T-helper 2 cell (primary cell): ENCODE data around the gene STAM.

Experiments used
- DNase-seq, 5 experiments: peaks; one replicate each; pipeline versions ENCODE4 v3.0.0 to v3.0.0-alpha.2; 2012 to 2022

STAM gene

GRCh38 chr10:17648243-17649035 is 4.5 kb downstream of the STAM start:
- DNase-seq = peak; percentile 19 to 93 (median 59)

- no peak for DNase-seq
Observed at GRCh38 chr10:17649052-17649451, 5.1 kb downstream of the STAM start.

- DNase-seq = no peak
Observed at GRCh38 chr10:17649836-17650235, 5.9 kb downstream of the STAM start.

- DNase-seq = no peak
Observed at GRCh38 chr10:17650416-17650815, 6.5 kb downstream of the STAM start.

- no peak for DNase-seq
Observed at GRCh38 chr10:17651896-17652295, 7.9 kb downstream of the STAM start.

GRCh38 chr10:17652585-17652984 is 8.6 kb downstream of the STAM start:
- peak in 1 of 5 experiments; percentile 44 for DNase-seq

- peak in 1 of 5 experiments; percentile 40 for DNase-seq
Observed at GRCh38 chr10:17655009-17655408, 11.1 kb downstream of the STAM start.

- DNase-seq = peak in 1 of 5 experiments; percentile 89
Observed at GRCh38 chr10:17655567-17656146, 11.7 kb downstream of the STAM start.

- no peak for DNase-seq
Observed at GRCh38 chr10:17657103-17657500, 13.2 kb downstream of the STAM start.

- no peak for DNase-seq
Observed at GRCh38 chr10:17659365-17659764, 15.4 kb downstream of the STAM start.

GRCh38 chr10:17660921-17661320 is 17.0 kb downstream of the STAM start:
- no peak for DNase-seq

- DNase-seq = no peak
Observed at GRCh38 chr10:17661510-17661909, 17.6 kb downstream of the STAM start.

- DNase-seq = peak in 1 of 5 experiments; percentile 48
Observed at GRCh38 chr10:17662193-17663138, 18.5 kb downstream of the STAM start.

- DNase-seq = no peak
Observed at GRCh38 chr10:17663450-17663849, 19.5 kb downstream of the STAM start.

GRCh38 chr10:17665747-17666146 is 21.8 kb downstream of the STAM start:
- DNase-seq = no peak

GRCh38 chr10:17668435-17669184 is 24.7 kb downstream of the STAM start:
- peak in 1 of 5 experiments; percentile 56 for DNase-seq

- peak; percentile 27 to 83 (median 48) for DNase-seq
Observed at GRCh38 chr10:17669185-17669872, 25.4 kb downstream of the STAM start.

GRCh38 chr10:17671307-17671706 is 27.4 kb downstream of the STAM start:
- no peak for DNase-seq

- peak in 1 of 5 experiments; percentile 96 for DNase-seq
Observed at GRCh38 chr10:17673471-17674061, 29.6 kb downstream of the STAM start.

- no peak for DNase-seq
Observed at GRCh38 chr10:17674566-17674965, 30.6 kb downstream of the STAM start.

- no peak for DNase-seq
Observed at GRCh38 chr10:17675638-17676037, 31.7 kb downstream of the STAM start.
